ENCODE measurements around the gene CDK15.
A peak's percentile ranks its signal among the peaks of the same experiment; 100 is the strongest.
"Not testable (repeated sequence)": the region's sequence is repeated elsewhere in the genome, so short reads cannot be mapped to it uniquely, and the experiment has no call there.

The CDK15 gene

GRCh38 chr2:201790989-201791388, 15.3 kb upstream of the CDK15 start:
- no peak for DNase-seq

GRCh38 chr2:201793631-201794030, 12.7 kb upstream of the CDK15 start:
- DNase-seq: no peak

- no peak for DNase-seq
Measured at GRCh38 chr2:201794294-201794693, 12.0 kb upstream of the CDK15 start.

GRCh38 chr2:201795607-201796477, 10.5 kb upstream of the CDK15 start:
- DNase-seq: no peak

- DNase-seq: no peak
Measured at GRCh38 chr2:201796478-201796865, 9.9 kb upstream of the CDK15 start.

GRCh38 chr2:201797175-201797840, 9.0 kb upstream of the CDK15 start:
- DNase-seq: no peak

GRCh38 chr2:201798252-201798913, 8.0 kb upstream of the CDK15 start:
- no peak for DNase-seq

GRCh38 chr2:201798914-201799285, 7.4 kb upstream of the CDK15 start:
- not testable (repeated sequence) for DNase-seq

GRCh38 chr2:201807452-201807999, 1.2 kb downstream of the CDK15 start:
- DNase-seq: peak; percentile 56

- no peak for DNase-seq
Measured at GRCh38 chr2:201808027-201808426, 1.7 kb downstream of the CDK15 start.

- DNase-seq: no peak
Measured at GRCh38 chr2:201809633-201810032, 3.3 kb downstream of the CDK15 start.

- not testable (repeated sequence) for DNase-seq
Measured at GRCh38 chr2:201810604-201811003, 4.3 kb downstream of the CDK15 start.

- DNase-seq: no peak
Measured at GRCh38 chr2:201813996-201814760, 7.8 kb downstream of the CDK15 start.

- DNase-seq: no peak
Measured at GRCh38 chr2:201816657-201817575, 10.6 kb downstream of the CDK15 start.

GRCh38 chr2:201820383-201821007, 14.2 kb downstream of the CDK15 start:
- DNase-seq: no peak

GRCh38 chr2:201821080-201821479, 14.7 kb downstream of the CDK15 start:
- DNase-seq: no peak

GRCh38 chr2:201824212-201824611, 17.9 kb downstream of the CDK15 start:
- DNase-seq: no peak

GRCh38 chr2:201827621-201828020, 21.3 kb downstream of the CDK15 start:
- no peak for DNase-seq

- DNase-seq: no peak
Measured at GRCh38 chr2:201828220-201828619, 21.9 kb downstream of the CDK15 start.

GRCh38 chr2:201830666-201831065, 24.3 kb downstream of the CDK15 start:
- no peak for DNase-seq

GRCh38 chr2:201831469-201831868, 25.1 kb downstream of the CDK15 start:
- DNase-seq: no peak
